ENCODE results near the gene TKTL1.

The TKTL1 gene

GRCh38 chrX:154348646-154349358 lies 53.2 kb downstream of the TKTL1 start:
- no peak for FAIRE-seq

DNA sequence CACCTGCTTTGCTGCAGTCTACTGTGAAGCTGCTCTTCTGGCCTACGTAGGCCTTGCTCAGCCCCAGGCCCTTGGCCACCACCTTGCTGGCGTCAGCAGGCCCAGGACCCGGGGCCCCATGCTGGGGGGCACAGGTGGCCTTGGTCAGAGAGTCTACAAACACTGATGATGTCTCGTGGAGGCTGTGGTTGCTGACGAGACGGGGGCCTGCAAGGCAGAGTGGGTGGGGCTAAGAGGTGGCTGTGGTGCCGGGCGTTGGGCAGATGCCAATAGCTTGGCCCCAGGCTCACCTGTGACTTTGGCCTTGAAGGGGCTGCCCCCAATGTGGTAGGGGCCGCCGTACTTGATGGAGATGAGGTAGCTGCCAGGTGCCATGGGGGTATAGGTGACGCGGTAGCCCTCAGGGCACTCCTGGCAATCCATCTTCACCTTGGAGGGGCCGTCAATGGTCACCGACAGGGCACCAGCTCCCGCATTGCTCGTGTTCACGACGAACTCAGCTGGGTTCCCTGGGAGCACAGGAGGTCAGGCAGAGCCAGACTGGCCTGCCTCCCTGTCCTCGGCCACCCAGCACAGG lies 53.9 kb downstream of the TKTL1 start:
- no peak for FAIRE-seq

GRCh38 chrX:154349979-154350378 lies 54.4 kb downstream of the TKTL1 start:
- FAIRE-seq: no peak

DNA sequence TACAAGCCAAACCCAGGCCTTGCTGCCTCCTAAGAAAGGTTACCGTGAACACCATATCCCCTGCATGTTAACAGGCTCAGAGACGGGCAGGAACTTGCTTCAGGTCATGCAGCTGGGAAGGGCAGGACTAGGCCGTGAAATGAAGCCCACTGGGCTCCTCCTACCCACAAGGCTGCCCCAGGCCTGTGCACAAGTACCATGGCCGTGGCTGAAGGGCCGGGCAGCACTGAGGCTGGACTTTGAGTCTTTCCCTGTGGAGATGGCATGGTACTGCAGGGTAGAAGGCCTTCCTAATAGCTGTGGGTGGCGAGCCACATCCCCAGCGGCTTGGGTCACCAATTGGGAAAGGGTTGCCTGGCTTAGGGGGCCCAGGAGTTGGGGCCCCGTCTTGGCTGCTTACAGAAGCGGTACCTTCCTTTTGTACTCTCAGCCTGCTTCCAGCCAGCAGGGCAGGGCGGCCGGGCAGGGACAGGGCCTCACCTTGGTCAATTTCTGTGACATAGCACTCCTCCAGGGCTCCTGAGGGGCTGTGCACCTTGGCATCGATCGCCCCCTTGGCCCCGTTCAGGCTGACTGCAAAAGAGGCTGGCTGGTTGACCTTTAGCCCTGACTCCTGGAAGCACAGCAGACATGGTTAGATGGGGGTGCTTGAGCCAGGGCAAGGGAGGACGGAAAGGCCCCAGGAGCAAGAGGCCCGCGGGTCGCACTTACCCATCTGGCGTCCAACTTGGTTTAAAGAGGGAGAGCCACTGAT lies 55.0 kb downstream of the TKTL1 start:
- FAIRE-seq: no peak

DNA sequence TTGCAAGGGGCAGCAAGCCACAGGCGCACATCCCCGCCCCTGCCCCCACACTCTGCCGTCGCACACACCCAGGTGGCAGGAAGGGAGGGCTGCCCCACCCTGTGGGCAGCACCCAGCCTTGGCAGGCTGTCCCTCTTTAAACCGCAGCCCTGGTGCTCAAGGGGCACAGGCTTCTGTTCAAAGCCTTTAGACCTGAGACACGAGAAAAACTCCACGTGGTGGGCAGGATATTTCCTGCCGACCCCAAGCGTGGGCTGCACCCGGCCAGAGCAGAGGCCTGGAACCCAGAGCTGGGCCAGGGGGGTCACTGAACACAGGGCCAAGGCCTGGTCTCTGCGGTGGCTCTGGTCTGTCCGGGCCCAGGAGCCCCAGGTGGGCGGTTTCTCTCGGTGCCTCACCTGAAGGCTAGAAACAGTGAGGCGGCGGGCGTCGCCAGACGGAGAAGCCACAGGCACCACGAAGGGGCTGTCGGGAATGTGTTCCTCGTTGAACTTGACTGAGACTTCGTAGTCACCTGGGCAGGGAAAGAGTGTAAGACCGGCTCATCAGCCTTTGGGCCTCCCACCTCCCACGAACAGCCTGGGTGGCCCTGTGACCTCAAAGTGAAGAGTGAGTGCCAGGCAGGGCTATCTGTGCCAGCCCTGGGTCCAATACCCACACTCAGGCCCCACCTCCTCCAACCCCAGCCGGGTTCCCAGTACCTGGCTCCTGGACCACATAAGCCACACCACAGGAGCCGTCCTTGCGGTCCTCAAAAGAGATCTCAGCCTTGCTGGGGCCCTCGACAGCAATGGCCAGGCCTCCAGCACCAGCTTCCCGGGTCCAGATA lies 55.8 kb downstream of the TKTL1 start:
- no peak for FAIRE-seq

GRCh38 chrX:154352012-154352401 lies 56.4 kb downstream of the TKTL1 start:
- FAIRE-seq: no peak

- FAIRE-seq: no peak
Observed at GRCh38 chrX:154352466-154352865, 56.9 kb downstream of the TKTL1 start.

DNA sequence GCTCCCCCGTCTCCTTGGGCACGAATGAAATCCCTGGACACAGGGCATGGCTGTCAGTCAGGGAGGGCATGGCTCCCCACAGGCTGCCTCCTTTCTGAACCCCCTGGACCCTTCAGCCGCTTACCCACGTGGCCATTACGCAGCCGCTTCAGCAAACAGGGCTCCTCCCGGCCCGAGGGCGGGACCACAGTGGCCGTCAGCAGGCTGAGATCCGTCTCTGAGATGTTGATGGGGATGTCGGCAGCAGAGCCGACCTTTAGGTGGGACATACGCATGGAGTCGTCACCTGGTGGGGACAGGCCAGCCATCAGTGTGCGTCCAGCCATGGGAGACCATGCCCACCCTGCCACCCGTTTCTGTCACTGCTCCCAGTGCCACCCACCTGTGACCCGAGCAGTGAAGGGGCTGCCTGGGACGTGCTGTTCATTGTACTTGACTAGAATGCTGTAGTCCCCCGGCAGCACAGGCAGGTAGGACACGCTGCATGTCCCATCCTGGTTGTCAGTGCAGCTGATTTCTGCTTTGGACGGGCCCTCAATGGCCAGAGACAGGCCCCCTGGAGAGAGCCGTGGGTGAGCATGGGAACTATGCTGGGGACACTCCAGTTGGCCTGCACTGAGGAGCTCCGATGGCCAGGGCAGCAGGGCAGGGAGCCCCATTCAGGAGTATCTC lies 57.7 kb downstream of the TKTL1 start:
- FAIRE-seq: no peak

- FAIRE-seq: no peak
Observed at GRCh38 chrX:154354013-154354412, 58.4 kb downstream of the TKTL1 start.

- no peak for FAIRE-seq
Observed at GRCh38 chrX:154354516-154354915, 58.9 kb downstream of the TKTL1 start.

DNA sequence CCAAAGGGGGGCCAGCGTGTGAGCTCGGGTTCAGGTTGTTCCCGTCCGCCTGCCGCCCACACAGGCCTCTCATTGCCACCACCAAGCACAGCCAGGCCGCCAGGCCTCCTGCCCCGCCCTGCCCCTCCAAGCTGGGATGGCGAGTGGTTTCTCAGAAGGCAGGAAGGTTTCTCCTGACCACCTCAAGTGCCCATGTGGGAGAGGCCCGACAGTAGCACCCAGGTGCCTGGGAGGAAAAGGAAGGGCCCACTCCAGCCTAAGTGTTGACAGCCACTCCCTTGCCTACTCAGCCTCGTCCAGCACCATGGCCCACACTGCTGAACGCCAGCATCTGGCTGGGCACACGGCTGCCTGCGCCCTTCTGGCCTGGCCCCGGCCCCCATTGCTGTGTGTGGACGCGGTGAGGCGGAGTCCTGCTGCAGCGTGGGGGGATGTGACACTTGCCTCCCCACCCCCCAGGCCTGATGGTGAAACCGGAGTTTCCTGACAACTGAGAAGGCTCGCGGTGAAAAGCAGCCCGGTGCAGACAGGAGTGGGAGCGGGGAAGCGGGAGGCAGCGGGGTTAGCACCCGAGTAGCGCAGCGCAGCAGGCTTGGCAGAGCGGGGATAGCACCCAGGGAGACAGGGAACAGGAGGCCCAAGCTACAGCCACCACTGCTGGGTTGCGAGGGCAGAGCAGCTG lies 59.6 kb downstream of the TKTL1 start:
- no peak for FAIRE-seq

DNA sequence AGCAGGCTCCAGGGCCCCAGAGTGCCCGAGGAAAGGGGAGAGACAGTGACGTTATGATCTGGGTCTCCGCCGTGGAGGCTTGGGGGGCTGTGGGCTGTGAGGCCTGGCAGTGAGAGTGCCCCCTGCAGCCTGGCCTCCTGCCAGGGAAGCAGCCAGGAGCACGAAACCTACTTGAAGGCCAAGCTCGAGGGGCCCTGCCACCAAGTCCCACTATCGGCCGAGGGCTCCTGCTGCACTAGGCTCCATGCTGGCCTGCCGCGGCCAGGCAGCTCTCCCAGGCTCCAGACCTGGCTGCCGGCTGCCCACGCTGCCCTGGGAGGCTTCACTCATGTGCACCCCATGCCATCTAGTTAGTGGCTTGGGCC lies 60.2 kb downstream of the TKTL1 start:
- FAIRE-seq: no peak

DNA sequence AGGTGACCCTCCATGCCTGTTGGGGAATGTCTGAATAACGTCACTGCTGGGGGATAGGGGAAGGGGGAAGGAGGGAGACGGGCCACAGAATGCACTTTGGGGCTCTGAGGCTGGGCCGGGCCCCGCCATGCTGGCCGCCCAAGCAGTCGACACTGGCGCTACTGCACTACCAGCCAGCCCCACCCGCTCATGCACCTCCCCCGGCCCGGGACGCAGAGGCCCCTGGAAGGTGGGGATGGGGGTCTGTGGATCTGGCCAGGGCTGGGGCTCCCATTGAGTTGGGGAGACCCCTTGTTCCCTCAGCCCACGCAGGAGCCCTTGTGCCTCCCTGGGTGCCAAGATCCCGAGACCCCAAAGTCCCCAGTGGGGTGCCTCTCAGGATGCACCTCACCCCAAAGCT lies 61.0 kb downstream of the TKTL1 start:
- no peak for FAIRE-seq

DNA sequence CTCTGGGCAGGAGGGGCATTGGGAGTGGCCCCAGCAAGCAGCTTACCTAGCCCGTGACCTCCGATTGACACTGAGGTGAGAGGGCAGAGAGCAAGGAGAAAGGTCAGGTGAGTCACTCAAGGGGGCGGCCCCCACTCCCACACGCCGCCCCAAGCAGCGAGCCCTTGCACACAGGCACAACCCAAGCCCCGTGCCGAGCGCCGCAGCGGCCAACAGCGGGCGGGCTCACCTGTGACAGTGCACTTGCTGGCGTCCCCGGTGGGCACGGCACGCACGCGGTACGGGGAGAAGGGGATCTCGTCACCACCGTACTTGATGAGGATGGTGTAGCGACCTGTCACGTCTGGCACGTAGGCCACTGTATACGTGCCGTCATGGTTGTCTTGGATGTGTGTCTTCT lies 61.6 kb downstream of the TKTL1 start:
- FAIRE-seq: no peak

- no peak for FAIRE-seq
Observed at GRCh38 chrX:154358011-154358410, 62.4 kb downstream of the TKTL1 start.

DNA sequence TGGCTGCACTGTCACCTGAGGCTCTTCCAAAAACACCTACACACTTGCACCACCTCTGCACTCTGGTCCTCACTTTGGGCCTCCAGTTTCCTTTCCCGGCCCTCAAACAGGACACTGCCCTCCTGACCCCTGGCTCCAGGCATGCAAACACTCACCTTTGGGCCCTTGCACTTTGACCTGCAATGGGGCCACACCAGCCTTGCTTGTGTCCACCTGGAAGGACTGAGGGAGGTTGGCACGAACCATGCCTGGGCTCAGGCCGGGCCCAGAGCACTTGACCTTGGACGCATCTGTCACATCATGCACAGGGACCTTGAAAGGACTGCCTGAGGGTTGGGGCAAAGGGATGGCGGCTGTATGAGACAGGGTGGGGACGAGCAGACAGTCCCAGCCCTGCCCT lies 63.2 kb downstream of the TKTL1 start:
- no peak for FAIRE-seq

GRCh38 chrX:154359362-154360154 lies 64.0 kb downstream of the TKTL1 start:
- FAIRE-seq: no peak

DNA sequence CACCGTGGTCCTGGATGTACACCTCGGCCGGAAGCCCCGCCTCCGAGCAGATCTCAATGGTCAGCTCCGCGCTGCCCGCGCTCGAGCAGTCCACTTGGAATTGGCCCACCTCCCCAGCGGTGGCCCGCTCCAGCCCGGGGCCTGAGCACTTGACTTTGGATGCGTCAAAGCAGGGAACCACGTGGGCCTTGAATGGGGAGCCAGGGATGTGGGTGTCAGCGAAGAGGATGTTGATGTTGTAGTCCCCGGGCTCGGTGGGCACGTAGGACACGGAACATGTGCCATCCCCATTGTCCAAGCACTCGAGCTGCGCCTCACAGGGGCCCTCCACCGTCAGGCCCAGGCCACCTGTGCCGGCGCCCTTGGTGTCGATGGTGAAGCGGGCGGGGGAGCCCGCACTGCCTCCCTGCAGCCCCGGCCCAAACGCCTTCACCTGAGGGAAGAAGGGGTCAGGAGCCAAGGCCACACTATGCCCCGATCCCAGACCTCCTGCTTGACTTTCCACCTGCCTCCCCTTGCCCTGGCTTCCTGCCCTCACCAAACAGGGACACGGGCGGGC lies 64.6 kb downstream of the TKTL1 start:
- FAIRE-seq: no peak

DNA sequence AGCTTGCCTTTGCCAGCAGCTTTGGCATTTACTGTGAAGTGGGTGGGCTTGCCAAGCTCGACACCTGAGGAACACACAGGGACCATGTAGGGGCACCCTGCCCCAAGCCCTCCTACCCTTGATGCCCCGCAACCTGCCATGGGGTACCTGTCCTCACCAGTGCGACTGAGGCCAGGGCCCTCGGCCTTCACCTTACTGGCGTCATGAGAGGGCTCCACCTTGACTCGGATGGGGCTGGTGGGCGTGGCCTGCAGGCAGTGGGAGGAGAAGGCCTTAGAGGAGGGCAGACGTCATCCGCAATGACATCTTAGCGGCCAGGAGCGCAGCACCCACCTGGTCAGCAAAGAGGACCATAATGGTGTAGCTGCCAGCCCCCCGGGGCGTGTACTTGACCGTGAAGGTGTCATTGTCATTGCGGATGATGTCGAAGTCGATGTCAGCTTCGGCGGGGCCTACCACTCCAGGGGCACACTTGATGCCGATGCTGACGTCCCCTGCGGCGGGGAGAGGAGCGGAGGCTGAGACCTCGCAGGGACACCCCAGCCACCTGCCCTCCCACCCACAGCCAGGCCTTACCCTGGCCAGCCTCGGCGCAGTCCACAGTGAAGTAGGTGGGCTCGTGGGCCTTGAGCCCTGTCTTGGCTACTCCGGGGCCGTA lies 66.6 kb downstream of the TKTL1 start:
- FAIRE-seq: no peak

DNA sequence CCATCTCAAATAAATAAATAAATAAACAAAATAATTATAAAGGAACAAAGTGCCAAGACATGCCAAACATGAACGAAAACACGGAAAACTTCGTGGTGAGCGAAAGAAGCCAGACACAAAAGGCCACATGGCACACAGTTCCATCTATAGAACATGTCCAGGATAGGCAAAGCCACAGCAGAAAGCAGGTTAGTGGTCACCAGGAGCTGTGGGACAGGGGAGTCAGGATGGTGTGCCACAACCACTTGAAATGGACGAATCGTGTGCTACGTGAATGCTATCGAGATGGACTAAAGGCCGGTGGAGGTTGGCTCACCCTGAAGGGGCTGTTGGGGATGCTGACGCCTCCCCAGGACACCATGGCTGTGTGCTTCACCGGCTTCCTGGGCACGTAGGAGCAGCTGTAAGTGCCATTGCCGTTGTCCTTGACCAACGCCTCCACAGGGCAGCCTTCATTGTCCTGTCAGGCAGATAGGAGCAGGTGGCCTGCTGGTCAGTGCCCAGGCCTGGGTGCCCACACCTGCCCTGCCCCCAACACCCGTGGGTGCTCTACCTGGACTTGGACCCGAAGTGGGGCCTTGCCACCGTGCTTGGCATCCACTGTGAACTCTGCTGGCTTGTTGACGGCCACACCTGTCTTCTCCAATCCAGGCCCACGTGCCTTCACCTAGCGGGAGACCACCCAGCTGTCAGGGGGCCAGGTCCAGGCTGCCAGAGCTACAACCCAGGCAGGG lies 68.3 kb downstream of the TKTL1 start:
- no peak for FAIRE-seq
